Stimulated activated CD8-positive, alpha-beta memory T cell treated with anti-CD3 and anti-CD28 coated beads, Interleukin-15, amount 100 ng/mL, for 24 hours (primary cell): ENCODE results near the gene LMBR1.
A peak's percentile ranks its signal among the peaks of the same experiment; 100 is the strongest.
"Not testable (repeated sequence)": the region's sequence is repeated elsewhere in the genome, so short reads cannot be mapped to it uniquely, and the experiment has no call there.

Experiments used
- DNase-seq: peaks from one replicate; pipeline ENCODE4 v3.0.0-alpha.2; 2020; ENCODE audit warnings: low read depth

LMBR1 gene

GRCh38 chr7:156654511-156655234, 238.3 kb downstream of the LMBR1 start:
- no peak for DNase-seq

DNA sequence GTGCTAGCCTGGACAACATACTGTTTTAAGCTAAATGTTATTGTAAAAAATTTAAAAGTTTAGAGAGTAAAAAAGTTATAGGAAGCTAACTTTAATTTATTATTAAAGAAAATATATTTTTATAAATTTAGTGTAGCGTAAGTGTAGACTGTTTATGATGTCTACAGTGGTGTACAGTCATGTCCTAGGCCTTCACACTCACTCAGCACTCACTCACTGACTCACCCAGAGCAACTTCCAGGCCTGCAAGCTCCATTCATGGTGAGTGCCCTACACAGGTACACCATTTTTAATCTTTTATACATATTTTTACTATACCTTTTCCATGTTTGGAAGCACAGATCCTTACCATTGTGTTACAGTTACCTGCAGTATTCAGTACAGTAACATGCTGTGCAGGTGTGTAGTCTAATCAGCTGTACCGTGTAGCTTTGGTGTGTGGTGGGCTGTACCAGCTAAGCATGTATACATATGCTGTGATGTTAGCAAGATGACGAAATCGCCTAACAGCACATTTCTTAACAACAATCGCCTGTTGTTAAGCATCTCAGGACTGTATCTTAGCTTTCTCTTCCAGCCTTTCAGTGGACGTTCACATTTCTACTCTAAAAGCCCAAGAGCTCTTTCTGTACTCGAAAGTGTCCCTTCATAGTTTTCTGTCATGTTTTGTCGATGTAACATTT, 240.0 kb downstream of the LMBR1 start:
- DNase-seq: no peak

- no peak for DNase-seq
Observed at GRCh38 chr7:156651474-156651873, 241.5 kb downstream of the LMBR1 start.

DNA sequence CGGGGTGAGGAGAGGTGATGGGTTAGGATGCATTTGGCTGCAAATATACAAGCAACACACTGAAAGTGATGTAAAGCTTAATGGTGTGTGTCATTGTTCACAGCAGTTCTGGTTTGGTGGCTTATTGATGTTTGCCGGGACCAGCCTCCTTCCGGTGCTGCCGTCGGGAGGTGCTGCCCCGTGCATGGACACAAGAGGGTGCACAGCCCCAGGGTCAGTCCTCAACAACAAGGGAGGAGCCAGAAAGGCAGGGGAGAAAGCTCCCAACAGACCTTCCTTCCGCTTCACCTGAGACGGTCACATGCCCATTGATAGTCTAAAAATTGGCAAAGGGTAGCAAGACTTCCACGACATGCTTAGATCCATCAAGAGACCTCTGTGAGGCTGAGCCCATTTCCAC, 242.9 kb downstream of the LMBR1 start:
- no peak for DNase-seq

- not testable (repeated sequence) for DNase-seq
Observed at GRCh38 chr7:156647330-156647729, 245.7 kb downstream of the LMBR1 start.

- no peak for DNase-seq
Observed at GRCh38 chr7:156642306-156643045, 250.5 kb downstream of the LMBR1 start.

DNA sequence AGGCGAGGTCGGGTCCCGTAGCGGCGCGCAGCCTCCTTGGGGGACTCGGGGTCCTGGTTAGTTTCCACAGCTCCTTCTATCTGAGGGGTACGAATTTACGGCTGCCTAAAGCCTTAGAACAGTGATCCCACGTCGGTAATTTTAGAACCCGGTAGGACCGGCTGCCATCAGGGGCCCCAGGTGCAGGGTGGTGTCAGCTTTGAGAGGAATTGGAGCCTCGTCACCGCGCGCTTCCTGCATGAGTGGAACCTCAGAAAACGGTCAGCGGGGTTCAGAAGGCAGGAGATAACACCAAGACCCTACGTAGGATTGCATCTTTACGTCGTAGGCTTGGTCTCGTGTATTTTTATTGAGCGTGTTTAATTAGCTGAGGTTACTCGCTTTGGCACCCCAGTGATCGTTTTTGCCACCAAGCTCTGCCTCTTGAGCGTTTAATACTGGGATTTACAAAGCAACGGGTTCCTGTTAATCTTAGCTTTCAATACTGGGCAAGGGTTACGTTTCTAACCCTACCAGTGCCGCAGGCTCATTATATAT, 252.0 kb downstream of the LMBR1 start:
- DNase-seq: no peak

DNA sequence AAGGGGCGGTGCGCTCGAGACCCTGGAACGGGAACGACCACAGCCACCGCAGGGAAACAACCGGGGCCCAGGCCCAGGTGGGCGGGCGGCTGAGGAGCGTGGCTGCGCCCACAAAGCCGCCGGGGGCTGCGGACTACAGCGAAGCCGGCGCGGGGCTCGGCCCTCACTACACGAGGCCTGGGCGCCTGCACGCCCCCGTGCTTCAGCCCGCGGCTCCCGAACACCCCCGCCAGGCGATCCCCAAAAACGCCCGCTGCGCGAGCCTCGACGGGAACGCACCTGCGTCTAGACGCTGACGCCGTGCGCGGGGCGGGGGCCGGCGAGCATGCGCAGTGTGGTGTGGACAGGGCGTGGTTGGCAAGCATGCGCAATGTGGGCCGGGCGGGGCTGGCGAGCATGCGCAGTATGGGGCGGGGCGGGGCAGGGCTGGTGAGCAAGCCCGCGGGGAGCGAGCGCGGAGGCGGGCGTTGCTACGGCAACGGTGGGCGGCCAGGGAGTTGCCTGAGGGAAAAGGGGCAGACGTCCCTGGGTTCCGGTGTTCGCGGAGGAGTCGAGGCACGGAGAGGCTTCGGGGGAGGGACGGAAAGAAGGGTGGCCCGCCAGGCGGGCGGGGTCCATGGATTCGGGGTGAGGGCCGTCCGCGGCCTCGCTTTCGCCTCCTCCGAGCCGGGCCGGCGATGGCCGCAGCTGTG, 252.6 kb downstream of the LMBR1 start, which contains the start of gene RNF32:
Gene RNF32, plus strand, starts transcription at position 518 of the 692 bp plus-strand sequence. CDS start 3,104 bp downstream, outside the sequence.
- DNase-seq: peak; percentile 100

DNA sequence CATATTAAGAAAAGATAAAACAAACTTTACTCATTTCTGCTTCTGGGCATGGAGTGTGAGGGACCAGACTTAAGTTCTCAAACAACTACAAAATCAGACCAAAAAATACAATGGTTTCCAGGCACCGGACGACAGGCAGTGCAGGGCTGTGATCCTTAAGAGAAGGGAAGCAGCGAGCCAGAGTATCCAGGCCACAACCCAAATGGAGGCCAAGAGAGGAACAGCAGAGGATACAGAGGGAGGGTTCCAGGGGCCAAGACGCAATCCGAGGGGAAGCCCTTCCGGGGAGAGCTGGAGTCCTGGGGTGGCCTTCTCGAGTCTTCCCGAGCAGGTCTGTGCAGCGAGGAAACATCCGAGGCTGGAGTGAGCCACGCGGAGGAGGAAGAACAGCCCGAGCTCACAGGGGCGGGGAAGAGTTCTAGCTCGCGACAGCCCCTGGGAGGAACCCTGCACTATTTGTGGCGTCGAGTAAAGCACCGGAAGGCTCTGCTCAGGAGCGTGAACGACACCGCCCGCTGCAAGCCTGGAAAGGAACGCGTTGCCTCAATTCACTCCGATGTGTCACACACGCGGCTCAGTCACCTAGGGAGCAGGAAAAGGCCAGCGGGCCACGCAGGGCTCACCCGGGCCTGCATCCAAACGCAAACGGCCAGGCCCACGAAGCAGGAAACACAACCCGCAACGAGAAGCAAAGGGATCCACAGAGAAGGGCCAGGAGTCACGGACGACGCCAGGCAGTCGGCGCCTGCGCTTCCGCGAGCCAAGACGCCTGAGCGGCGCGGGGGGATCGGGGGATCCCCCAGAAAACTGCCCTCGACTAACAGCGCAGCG, 253.3 kb downstream of the LMBR1 start:
- no peak for DNase-seq

DNA sequence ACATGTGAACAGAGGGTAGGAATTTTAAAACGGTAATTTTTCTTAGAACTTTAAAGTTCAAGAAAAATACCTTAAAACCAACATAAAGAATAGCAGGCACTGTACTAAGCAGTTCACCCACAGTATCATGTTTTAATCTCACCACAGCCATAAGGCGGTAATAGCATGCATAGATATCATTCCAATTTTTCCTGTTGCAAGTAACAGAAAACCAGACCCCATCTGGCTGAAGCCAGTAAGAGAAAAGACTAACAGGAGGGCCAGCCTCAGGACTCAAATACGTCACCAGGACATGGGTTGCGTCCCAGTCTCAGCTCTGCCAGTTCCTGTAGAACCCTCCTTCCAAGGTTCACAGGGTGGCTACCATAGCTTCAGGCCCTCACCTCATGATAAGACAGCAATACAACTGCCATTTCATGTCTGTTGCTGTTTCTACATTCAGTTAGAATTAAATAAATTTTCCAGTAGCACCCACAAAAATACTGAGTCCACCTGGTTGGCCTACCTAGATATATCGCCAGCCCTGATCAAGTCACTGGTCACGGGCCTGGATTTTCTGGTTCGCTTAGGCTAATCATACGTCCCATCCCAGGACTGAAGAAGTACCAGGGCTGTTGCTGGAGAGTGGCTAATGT, 254.4 kb downstream of the LMBR1 start:
- DNase-seq: no peak

DNA sequence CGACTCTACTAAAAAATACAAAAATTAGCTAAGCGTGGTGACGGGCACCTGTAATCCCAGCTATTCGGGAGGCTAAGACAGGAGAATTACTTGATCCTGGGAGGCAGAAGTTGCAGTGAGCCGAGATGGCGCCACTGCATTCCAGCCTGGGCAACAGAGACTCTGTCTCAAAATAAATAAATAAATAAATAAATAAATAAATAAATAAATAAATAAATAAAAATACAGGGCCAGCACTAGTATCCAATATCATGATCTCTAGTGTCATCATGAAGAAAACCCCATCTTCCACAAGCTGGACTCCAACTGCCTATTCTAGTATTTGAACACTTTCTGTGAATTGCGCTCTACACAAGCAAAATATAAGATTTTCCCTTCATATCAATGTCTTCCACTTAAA, 255.9 kb downstream of the LMBR1 start:
- not testable (repeated sequence) for DNase-seq

DNA sequence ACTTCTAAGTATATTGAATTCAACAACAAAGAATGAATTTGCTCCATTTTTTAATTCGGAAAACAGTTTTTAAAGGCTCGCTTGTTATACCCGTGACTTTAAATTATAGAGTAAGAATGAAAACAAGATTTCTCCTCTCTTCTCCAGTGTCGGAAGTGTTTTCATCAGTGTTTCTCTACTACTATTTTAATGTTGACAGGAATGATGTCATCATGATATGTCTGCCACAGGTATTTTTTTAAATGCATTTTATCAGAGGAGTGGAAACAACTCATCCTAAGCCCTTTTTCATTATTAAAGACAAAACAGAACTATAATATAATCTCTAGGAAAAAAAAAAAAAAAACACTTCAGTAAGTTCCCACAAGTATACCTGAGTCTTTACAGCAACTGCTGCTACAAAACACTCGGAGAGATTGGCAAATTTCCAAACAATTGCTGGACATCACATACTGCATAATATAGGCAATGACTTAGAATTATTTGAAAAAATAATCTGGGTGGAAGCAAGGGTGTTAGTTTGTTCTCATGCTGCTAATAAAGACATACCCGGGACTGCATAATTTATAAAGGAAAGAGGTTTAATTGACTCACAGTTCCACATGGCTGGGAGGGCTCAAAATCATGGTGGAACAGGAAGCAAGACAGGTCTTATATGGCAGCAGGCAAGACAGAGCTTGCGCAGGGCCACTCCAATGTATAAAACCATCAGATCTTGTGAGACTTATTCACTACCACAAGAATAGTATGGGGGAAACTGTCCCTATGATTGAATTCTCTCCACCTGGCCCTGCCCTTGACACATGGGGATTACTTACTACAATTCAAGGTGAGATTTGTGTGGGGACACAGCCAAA, 257.2 kb downstream of the LMBR1 start:
- no peak for DNase-seq

- DNase-seq: no peak
Observed at GRCh38 chr7:156634117-156634516, 258.9 kb downstream of the LMBR1 start.

DNA sequence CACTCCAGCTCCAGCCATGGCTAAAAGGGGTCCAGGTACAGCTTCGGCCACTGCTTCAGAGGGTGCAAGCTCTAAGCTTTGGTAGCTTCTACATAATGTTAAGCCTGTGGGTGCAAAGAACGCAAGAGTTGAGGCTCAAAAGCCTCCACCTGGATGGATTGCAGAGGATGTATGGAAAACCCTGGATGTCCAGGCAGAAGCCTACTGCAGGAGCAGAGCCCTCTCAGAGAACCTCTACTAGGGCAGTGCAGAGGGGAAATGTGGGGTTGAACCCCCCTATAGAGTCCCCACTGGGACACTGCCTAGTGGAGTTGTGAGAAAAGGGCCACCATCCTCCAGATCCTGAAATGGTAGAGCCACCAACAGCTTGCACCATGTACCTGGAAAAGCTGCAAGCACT, 263.1 kb downstream of the LMBR1 start:
- no peak for DNase-seq

DNA sequence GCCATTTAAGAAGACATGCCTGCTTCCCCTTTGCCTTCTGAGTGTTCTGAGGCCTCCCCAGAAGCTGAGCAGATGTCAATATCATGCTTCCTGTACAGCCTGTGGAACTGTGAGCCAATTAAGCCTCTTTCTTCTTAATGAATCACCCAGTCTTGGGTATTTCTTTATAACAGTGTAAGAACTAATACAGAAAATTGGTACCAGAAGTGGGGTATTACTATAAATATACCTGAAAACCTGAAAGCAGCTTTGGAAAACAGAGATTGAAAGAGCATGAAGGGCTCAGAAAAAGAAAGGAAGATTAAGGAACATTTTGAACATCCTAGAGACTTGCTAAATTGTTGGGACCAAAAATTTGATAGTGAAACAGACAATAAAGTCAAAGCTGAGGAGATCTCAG, 264.4 kb downstream of the LMBR1 start:
- no peak for DNase-seq
